Keratinocyte (primary cell): ENCODE data around the gene TMEM151B. TPM values are rescaled to one million over a fixed set of nuclear protein-coding genes. Genes with fewer than 3 reads are reported as not detected.

Experiments used
- DNase-seq: peaks from one replicate; pipeline ENCODE4 v3.0.0-alpha.2; 2011; ENCODE audit warnings: low read depth, missing footprints, low spot score
- FAIRE-seq: peaks from 2 replicates; lab custom pipeline; 2011; peaks lifted over from hg19 to GRCh38; lab: Jason Lieb, UNC
- H2AFZ ChIP-seq: 2 replicates; pipeline ENCODE4 v1.6.0; 2012; ENCODE audit warnings: low read length, control low read depth, inconsistent platforms; ENCODE audit not compliant: control insufficient read depth
- H3K27ac ChIP-seq: 2 replicates; pipeline ENCODE4 v1.5.1; 2011; ENCODE audit warnings: low read length; ENCODE audit not compliant: control insufficient read depth, insufficient read depth
- H3K27me3 ChIP-seq: 3 replicates; pipeline ENCODE4 v1.6.0; 2011; ENCODE audit warnings: low read length; ENCODE audit not compliant: control insufficient read depth, insufficient read depth; ENCODE audit errors: extremely low read depth
- H3K36me3 ChIP-seq, 2 experiments: 2 replicates in 1 of 2; 3 replicates in 1 of 2; pipeline ENCODE4 v1.5.1; 2011; ENCODE audit warnings: low read length in 2 of 2, mild to moderate bottlenecking in 1 of 2; ENCODE audit not compliant: control insufficient read depth in 2 of 2, insufficient read depth in 2 of 2; ENCODE audit errors: extremely low read depth in 1 of 2
- H3K4me1 ChIP-seq: 3 replicates; pipeline ENCODE4 v1.5.1; 2011; ENCODE audit warnings: low read length; ENCODE audit not compliant: control insufficient read depth, insufficient read depth; ENCODE audit errors: extremely low read depth
- H3K4me2 ChIP-seq: 3 replicates; pipeline ENCODE4 v1.6.0; 2011; ENCODE audit warnings: low read depth, low read length; ENCODE audit not compliant: control insufficient read depth, insufficient read depth; ENCODE audit errors: extremely low read depth
- H3K4me3 ChIP-seq, 3 experiments: fragments of 200-600 bp in 1 of 3; sonication (generic) in 1 of 3; 2 replicates in 2 of 3; 3 replicates in 1 of 3; pipeline ENCODE4 v1.5.1; 2011 to 2016; ENCODE audit warnings: low read length in 3 of 3, mild to moderate bottlenecking in 3 of 3, control low read depth in 2 of 3, inconsistent platforms in 1 of 3, low read depth in 1 of 3, mixed read lengths in 1 of 3, mixed run types in 1 of 3, moderate library complexity in 1 of 3; ENCODE audit not compliant: control insufficient read depth in 2 of 3, insufficient read depth in 2 of 3; ENCODE audit errors: extremely low read depth in 1 of 3
- H3K79me2 ChIP-seq: 2 replicates; pipeline ENCODE4 v1.6.0; 2012; ENCODE audit warnings: low read length; ENCODE audit not compliant: control insufficient read depth, insufficient read depth
- H3K9ac ChIP-seq: 3 replicates; pipeline ENCODE4 v1.6.0; 2011; ENCODE audit warnings: low read length; ENCODE audit not compliant: control insufficient read depth, insufficient read depth; ENCODE audit errors: extremely low read depth
- H3K9me1 ChIP-seq: 3 replicates; pipeline ENCODE4 v1.6.0; 2011; ENCODE audit warnings: low read length; ENCODE audit not compliant: control insufficient read depth, insufficient read depth; ENCODE audit errors: extremely low read depth
- H3K9me3 ChIP-seq: 2 replicates; pipeline ENCODE4 v1.5.1; 2012; ENCODE audit warnings: low read depth, low read length; ENCODE audit not compliant: control insufficient read depth
- H4K20me1 ChIP-seq: 3 replicates; pipeline ENCODE4 v1.6.0; 2011; ENCODE audit warnings: low read length; ENCODE audit not compliant: control insufficient read depth, insufficient read depth; ENCODE audit errors: extremely low read depth
- CTCF ChIP-seq, 3 experiments: IDR thresholded peaks in 1 of 3; conservative IDR thresholded peaks in 1 of 3; optimal IDR thresholded peaks in 1 of 3; 2 replicates in 2 of 3; 3 replicates in 1 of 3; pipeline versions ENCODE3 to v1.5.1; 2011; ENCODE audit warnings: low read length in 3 of 3, mild to moderate bottlenecking in 3 of 3, moderate library complexity in 2 of 3, control low read depth in 1 of 3, inconsistent platforms in 1 of 3; ENCODE audit not compliant: insufficient read depth in 2 of 3; ENCODE audit errors: extremely low read depth in 1 of 3
- EZH2 ChIP-seq: IDR thresholded peaks from one replicate; pipeline ENCODE4 v1.6.1; 2012; ENCODE audit warnings: inconsistent platforms, mild to moderate bottlenecking, low read length, moderate library complexity
- dilution Hi-C: fragments of 300-500 bp; cut with MboI; formaldehyde crosslinking; loops from one replicate; pipeline ENCODE4 v1.7.0; 2020; ENCODE audit warnings: low sequenced_read_pairs; ENCODE audit not compliant: extremely low pct_ligation_motif_present
- polyA plus RNA-seq, 5 experiments: library from polyadenylated mRNA; depleted of rRNA in 3 of 5; stranded (reverse) in 3 of 5; stranded (forward) in 1 of 5; unstranded in 1 of 5; fragments of >200 nt; gene quantifications; 1 replicate in 1 of 5; 2 replicates in 3 of 5; 3 replicates in 1 of 5; pipeline versions ENCODE4 v1.2.1 to v1.2.3, GENCODE V29; 2011 to 2012; ENCODE audit warnings: missing spikeins in 2 of 5, low read depth in 1 of 5, low replicate concordance in 1 of 5

Gene TMEM151B
- polyA plus RNA-seq, 1 donor (not counting 4 experiments of a cell fraction or from before 2014, with no cell fraction given), result not detected

DNA sequence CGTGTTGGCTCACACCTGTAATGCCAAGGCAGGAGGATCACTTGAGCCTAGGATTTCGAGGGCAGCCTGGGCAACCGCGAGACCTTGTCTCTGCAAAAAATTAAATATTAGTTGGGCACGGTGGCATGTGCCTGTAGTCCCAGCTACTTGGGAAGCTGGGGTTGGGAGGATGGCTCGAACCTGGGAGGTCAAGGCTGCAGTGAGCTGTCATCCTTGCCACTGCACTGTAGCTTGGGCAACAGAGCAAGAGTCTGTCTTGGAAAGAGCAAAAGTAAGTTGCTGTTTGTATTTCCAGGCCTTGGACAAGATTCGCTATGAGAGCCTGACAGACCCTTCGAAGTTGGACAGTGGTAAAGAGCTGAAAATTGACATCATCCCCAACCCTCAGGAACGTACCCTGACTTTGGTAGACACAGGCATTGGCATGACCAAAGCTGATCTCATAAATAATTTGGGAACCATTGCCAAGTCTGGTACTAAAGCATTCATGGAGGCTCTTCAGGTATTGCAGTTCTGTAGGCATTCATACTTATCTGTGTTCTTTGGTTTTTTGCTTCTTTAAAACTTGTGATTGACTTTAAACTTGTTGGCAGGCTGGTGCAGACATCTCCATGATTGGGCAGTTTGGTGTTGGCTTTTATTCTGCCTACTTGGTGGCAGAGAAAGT lies 21.0 kb upstream of the TMEM151B start:
- Histone ChIP-seq H3K36me3 (peaks cover 41 to 50% of the 10 kb centered on the region in 2 experiments), H3K9me3 (no peaks in the 10 kb centered on the region), H3K4me1 (peaks cover 19% of the 10 kb centered on the region), H3K27me3 (no peaks in the 10 kb centered on the region), H2AFZ (no peak overlapping the region), H3K9ac (peak overlapping the region; percentile 100), H3K4me3 (peak overlapping the region; percentile 97 to 100 (median 99)), H3K4me2 (peak overlapping the region; percentile 96), H3K27ac (peak overlapping the region; percentile 93), H3K79me2 (peaks cover 56% of the 10 kb centered on the region), H4K20me1 (peaks cover 62% of the 10 kb centered on the region), H3K9me1 (peaks cover 5% of the 10 kb centered on the region)
- DNase-seq, result no peak
- FAIRE-seq, result no peak
- TF ChIP-seq CTCF (optimal IDR thresholded peaks at IDR 0.05 in 1 of 3, IDR thresholded peaks at IDR 0.05 in 1 of 3, conservative IDR thresholded peaks at IDR 0.05 in 1 of 3; ENCODE audit: extremely low read depth in 1 of 3, insufficient read depth in 2 of 3, low read length in 3 of 3) (no peak), EZH2 (no peak)
- dilution Hi-C loops, result no loop called here

GRCh38 chr6:44250067-44250717 lies 20.1 kb upstream of the TMEM151B start:
- no peak overlapping the region for H2AFZ ChIP-seq
- peaks cover 48 to 59% of the 10 kb centered on the region in 2 experiments for H3K36me3 ChIP-seq
- H3K27me3 ChIP-seq, result no peaks in the 10 kb centered on the region
- no peaks in the 10 kb centered on the region for H3K9me3 ChIP-seq
- DNase-seq (no peak), FAIRE-seq (no peak)
- H3K79me2 ChIP-seq, result peaks cover 59% of the 10 kb centered on the region
- no peak overlapping the region for H3K4me3 ChIP-seq
- peaks cover 23% of the 10 kb centered on the region for H3K4me1 ChIP-seq
- H3K4me2 ChIP-seq, result peak overlapping the region; percentile 2
- no peak overlapping the region for H3K27ac ChIP-seq
- no peak for TF ChIP-seq EZH2
- H3K9ac ChIP-seq, result no peak overlapping the region
- peaks cover 72% of the 10 kb centered on the region for H4K20me1 ChIP-seq
- dilution Hi-C loops, result no loop called here
- H3K9me1 ChIP-seq, result peaks cover 5% of the 10 kb centered on the region
